Measurements from ENCODE around the gene CROCC. TPM values are rescaled to one million over a fixed set of nuclear protein-coding genes. Genes with fewer than 3 reads are reported as not detected.

The CROCC gene
- total RNA-seq, 2 experiments from 2014 or later, result 27.7 to 28.5 TPM

- Mint-ChIP-seq H3K9me3 (no peaks in the 10 kb centered on the region), H3K36me3 (ENCODE audit: low read depth) (peaks cover 2% of the 10 kb centered on the region), H3K27me3 (no peaks in the 10 kb centered on the region), H3K27ac (no peak overlapping the region), H3K4me3 (no peak overlapping the region), H3K4me1 (ENCODE audit: low read depth) (no peaks in the 10 kb centered on the region)
- ChIA-PET CTCF (interaction anchor here (1.0 kb wide), 1 partner anchor 31 kb away, joined by 3 read pairs; no protein-coding TSS in a partner anchor), POLR2A (no interaction called here)
- ATAC-seq, result no peak
- no peak for DNase-seq
- intact Hi-C loops (cut with micrococcal nuclease), result no loop called here
- TF ChIP-seq CTCF (IDR thresholded peaks at IDR 0.05), result no peak
Measured at GRCh38 chr1:16992102-16992501, 70.4 kb downstream of the CROCC start.

GRCh38 chr1:16992675-16993074, 70.9 kb downstream of the CROCC start:
- no peak for TF ChIP-seq CTCF (IDR thresholded peaks at IDR 0.05)
- no peak overlapping the region for H3K4me3 Mint-ChIP-seq
- ChIA-PET CTCF (interaction anchor here (1.0 kb wide), 1 partner anchor 32 kb away, joined by 3 read pairs; no protein-coding TSS in a partner anchor), POLR2A (no interaction called here)
- H3K4me1 Mint-ChIP-seq (ENCODE audit: low read depth), result no peaks in the 10 kb centered on the region
- H3K27me3 Mint-ChIP-seq, result no peaks in the 10 kb centered on the region
- H3K36me3 Mint-ChIP-seq (ENCODE audit: low read depth), result no peaks in the 10 kb centered on the region
- ATAC-seq (no peak), DNase-seq (no peak)
- H3K9me3 Mint-ChIP-seq, result no peaks in the 10 kb centered on the region
- intact Hi-C loops (cut with micrococcal nuclease), result no loop called here
- no peak overlapping the region for H3K27ac Mint-ChIP-seq

- Mint-ChIP-seq H3K4me3 (no peak overlapping the region), H3K36me3 (ENCODE audit: low read depth) (peaks cover 2% of the 10 kb centered on the region)
- POLR2A ChIA-PET, result no interaction called here
Measured at GRCh38 chr1:16993521-16994038, 71.8 kb downstream of the CROCC start.

GRCh38 chr1:16996845-16997244, 75.1 kb downstream of the CROCC start:
- Mint-ChIP-seq H3K27me3 (no peaks in the 10 kb centered on the region), H3K4me3 (no peak overlapping the region), H3K9me3 (no peaks in the 10 kb centered on the region), H3K27ac (no peak overlapping the region), H3K36me3 (ENCODE audit: low read depth) (peaks cover 8% of the 10 kb centered on the region), H3K4me1 (ENCODE audit: low read depth) (no peaks in the 10 kb centered on the region)
- intact Hi-C loops (cut with micrococcal nuclease), result no loop called here
- TF ChIP-seq CTCF (IDR thresholded peaks at IDR 0.05), result no peak
- ChIA-PET CTCF (no interaction called here), POLR2A (no interaction called here)
- ATAC-seq (no peak), DNase-seq (no peak)

More at GRCh38 chr1:16993521-16994038, 71.8 kb downstream of the CROCC start:
- TF ChIP-seq CTCF (IDR thresholded peaks at IDR 0.05), result no peak
- no peaks in the 10 kb centered on the region for H3K9me3 Mint-ChIP-seq
- no peaks in the 10 kb centered on the region for H3K4me1 Mint-ChIP-seq (ENCODE audit: low read depth)
- DNase-seq (no peak), ATAC-seq (no peak)
- no peak overlapping the region for H3K27ac Mint-ChIP-seq
- intact Hi-C loops (cut with micrococcal nuclease), result no loop called here
- no peaks in the 10 kb centered on the region for H3K27me3 Mint-ChIP-seq
- CTCF ChIA-PET, result no interaction called here

GRCh38 chr1:16998589-16998988, 76.9 kb downstream of the CROCC start:
- H3K9me3 Mint-ChIP-seq, result no peaks in the 10 kb centered on the region
- ChIA-PET POLR2A (no interaction called here), CTCF (interaction anchor here (2.5 kb wide), 1 partner anchor 38 kb away, joined by 10 read pairs; no protein-coding TSS in a partner anchor)
- H3K27me3 Mint-ChIP-seq, result no peaks in the 10 kb centered on the region
- no peak for TF ChIP-seq CTCF (IDR thresholded peaks at IDR 0.05)
- no peak for DNase-seq
- no peaks in the 10 kb centered on the region for H3K4me1 Mint-ChIP-seq (ENCODE audit: low read depth)
- H3K36me3 Mint-ChIP-seq (ENCODE audit: low read depth), result peaks cover 11% of the 10 kb centered on the region
- no peak overlapping the region for H3K4me3 Mint-ChIP-seq
- intact Hi-C loops (cut with micrococcal nuclease), result no loop called here
- H3K27ac Mint-ChIP-seq, result no peak overlapping the region
- no peak for ATAC-seq
